GM19035 (cell line): Measurements from ENCODE around the gene HSD17B2.
"Not testable (repeated sequence)": the region's sequence is repeated elsewhere in the genome, so short reads cannot be mapped to it uniquely, and the experiment has no call there.

Experiments used
- ATAC-seq: cut with Tn5 transposase; IDR thresholded peaks from one replicate; pipeline ENCODE4 v1.9.1; 2021; ENCODE audit not compliant: unreplicated experiment

Gene HSD17B2

DNA sequence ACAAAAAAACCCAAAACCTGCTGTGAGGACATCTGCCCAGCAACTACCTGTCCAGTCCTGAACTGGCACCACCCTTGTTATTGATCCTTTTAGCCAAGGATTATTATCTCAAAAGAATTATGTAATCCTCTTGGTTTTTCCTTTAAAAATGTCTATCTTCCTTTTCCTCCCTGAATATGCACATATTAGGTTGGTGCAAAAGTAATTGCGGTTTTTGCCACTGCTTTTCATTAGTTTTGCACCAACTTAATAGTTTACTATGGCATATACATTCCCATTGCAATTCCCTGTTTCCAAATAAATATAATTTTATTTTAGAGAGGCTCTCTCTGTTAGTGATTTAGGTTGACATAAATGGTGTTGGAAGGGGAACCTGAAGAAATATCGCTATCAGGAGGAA is 83.7 kb downstream of the HSD17B2 start:
- no peak for ATAC-seq

DNA sequence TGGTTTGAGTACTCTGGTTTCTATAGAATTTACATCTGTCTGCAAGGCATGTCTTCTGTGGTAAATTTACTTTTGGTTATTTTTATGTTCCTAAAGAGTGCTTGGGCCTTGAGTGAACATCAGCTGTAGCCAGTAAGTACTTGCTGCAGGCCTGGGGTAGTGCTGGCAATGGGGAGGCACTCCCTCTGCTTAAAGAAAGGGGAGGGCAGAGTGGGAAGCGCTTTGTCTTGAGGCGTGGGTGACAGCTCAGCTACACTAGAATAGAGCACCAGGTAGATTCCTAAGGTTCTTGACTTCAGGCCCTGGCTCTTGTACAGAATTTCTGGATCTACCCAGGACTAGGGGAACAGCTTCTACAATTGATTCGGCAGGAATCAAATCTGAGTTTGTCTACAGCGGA is 84.4 kb downstream of the HSD17B2 start:
- no peak for ATAC-seq

DNA sequence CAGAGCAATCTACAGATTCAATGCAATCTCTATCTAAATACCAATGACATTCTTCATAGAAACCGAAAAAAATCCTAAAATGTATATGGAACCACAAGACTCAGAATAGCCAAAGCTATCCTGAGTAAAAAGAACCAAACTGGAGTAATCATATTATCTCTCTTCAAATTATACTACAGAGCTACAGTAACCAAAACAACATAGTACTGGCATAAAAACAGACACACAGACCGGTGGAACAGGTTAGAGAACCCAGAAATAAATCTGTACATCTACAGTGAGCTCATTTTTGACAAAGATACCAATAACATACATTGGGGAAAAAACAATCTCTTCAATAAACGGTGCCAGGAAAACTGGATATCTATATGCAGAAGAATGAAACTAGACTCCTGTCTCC is 89.6 kb downstream of the HSD17B2 start:
- no peak for ATAC-seq

DNA sequence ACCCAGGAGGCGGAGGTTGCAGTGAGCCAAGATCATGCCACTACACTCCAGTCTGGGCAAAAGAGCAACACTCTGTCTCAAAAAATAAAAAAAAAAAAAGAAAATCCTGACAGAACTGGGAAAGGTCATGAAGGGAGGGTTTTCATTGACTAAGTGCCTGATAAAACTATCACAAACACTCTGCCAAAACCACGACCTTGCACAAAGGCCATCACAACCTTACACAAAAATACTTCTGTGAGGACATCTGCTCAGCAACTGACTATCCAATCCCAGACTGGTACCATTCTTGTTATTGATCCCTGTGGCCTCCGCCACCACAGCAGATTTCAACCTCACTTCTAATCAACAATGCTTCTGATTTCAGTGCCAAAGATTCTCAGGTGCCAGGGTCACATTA is 94.8 kb downstream of the HSD17B2 start:
- ATAC-seq = no peak

DNA sequence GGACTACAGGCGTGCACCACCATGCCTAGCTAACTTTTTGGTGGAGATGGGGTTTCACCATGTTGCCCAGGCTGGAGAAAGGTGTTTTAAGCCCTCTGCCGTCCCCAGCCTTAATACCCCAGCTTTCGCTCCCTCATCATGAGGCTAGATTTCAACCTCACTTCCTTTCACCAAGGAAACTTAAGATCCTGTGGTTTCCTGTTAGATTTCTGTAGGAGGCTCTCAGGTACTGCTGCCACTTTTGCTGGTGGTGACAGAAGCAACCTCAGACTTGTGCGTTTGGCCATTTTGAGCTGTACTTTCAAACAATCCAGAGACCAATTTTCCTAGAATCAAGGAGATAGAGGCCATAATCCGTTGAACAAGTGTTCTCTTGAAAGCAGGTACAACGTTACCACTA is 98.7 kb downstream of the HSD17B2 start:
- ATAC-seq = no peak

DNA sequence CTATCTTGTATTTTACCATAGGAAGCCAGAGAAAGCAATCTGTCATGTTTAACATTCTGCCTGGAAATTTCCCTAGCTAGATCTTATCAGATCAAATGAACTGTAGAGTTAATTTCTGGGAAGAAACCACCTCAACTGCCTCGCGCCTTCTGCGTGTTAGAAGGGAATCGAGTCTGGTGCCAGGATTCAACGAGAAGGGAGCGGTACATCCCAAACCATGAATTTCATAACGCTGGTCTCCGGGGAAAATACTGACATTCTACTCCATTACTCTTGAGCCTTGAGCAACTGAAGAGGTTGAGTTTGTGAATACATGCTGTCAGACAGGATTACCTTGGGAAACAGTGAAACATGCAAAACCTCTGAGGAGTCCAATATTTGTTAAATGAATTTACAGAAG is 99.8 kb downstream of the HSD17B2 start:
- ATAC-seq = no peak

DNA sequence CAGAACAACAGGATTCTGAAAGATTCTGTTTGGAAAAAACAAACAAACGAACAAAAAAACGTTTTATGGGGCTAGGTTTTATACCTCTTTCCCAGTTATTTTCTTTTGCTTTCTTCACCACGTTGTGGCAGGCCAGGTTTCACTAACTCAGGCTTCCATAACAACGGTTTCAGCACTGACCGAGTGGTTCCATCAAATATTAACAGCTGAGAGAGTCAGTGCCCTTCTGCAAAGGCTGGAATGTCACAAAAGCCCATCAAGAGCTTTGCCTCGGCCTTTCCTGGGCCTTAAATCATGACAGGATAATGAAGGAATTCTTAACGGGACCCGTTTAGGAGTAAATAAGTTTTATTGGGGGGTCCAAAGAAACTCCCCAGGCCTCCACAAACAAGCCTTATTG is 100.8 kb downstream of the HSD17B2 start:
- ATAC-seq = no peak

DNA sequence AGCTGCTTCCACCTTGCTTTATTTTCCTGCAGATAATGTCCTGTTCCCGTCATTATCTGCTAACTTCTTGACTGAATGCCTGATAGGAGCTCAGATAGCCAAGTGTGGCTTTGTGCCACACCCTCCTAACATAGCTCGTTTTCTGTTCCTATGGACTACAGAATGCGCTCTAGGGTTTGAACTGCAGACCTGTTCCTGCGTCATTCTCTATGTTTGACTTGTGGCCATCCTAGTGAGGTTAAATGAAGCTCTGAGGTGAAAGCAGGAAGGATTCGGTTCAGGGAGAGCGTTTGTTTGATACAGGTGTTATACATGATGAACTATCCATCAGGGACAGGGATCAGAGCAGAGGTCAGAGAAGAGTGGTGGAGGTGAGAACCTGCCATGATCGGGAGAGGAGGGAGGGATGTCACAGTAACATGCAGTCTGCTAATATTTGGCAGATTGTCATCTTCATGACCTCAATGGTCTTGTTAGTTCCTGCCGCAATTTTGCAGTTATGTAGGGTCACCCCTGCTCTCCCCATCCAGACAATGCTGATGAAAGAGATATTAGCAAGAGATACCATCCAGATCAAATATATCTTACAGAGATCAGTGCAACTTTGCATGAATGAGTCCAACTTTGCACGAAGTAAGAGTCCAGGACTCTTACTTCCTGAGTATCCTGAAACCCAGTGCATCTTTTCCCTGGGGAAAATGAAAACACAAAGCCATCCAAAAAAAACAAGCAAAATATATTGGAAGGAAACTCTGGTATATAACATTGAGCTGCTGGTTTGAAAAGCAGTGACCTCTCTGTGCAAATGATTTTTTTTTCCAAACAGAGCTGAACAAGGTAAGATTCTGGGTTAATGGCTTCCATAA is 102.1 kb downstream of the HSD17B2 start:
- no peak for ATAC-seq

DNA sequence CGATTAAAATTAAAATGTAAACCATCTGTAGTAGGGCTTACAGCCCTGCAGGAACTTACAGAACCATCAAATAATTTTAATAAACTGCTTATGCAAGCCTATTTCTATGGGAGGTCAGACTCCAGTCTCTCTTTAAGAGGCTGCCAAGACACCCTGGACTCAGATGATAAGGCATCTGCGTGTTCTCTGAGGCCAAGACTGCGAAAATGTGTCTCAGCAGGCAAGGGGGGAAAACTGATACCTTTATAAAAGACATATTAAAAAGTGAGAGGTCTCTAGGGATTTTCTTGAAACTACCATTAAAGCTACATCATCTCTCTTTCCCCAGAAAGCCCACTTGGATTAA is 102.7 kb downstream of the HSD17B2 start:
- ATAC-seq = no peak

DNA sequence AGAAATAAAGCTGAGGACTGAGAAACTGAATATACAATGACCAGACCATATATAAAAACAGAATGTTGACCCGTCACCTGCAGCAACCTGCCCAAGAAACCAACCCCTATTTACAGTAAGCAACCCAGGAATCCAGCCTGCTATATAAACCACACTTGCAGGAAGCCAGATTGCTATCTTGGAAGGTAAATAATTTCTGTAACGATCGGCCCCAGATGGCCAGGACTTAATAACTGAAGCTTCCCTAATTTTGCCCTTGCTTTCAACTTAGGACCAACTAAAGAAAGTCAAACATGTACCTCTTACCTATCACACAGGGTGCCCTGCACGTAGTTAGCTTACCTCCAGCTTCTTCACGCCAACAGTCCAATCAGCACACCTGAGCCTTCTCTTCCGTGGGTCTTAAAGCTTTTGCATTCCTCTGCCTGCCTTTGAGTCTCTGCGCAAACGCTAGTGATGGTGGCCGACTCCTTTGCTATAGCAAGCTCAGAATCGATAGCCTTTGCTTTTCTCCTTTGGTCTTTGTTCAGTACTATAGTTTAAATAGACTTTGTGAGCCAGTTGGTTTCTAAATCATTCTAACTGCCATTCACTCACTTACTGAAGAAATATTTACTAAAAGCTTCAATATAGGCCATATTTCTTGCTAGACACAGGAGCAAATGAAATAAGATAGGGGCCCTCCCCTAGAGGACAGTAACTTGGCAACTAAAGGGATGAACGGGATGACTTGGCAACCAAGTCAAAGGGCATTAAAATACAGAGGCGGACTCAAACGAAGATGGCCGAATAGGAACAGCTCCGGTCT is 103.6 kb downstream of the HSD17B2 start:
- ATAC-seq = no peak

DNA sequence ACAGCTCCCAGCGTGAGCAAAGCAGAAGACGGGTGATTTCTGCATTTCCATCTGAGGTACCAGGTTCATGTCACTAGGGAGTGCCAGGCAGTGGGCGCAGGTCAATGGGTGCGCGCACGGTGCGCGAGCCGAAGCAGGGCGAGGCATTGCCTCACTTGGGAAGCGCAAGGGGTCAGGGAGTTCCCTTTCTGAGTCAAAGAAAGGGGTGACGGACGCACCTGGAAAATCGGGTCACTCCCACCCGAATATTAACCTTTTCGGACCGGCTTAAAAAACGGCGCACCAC is 104.2 kb downstream of the HSD17B2 start:
- ATAC-seq = not testable (repeated sequence)

DNA sequence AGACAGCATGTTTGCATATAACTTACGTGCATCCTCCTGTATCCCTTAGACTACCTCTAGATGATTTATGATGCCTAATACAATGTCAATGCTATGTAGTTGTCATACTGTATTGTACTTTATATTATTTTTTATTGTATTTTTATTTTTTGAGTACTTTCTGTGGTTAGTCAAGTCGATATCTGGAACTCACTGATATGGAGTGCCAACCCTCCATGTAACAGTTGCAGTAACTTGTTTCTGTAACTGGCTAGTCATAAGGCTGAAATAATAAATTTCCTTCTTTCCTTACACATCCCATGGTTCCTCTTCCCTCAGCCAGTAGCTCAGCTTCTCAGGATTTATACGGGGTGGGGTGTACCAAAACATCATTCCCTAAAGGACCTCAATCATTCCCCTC is 111.5 kb downstream of the HSD17B2 start:
- ATAC-seq = no peak

DNA sequence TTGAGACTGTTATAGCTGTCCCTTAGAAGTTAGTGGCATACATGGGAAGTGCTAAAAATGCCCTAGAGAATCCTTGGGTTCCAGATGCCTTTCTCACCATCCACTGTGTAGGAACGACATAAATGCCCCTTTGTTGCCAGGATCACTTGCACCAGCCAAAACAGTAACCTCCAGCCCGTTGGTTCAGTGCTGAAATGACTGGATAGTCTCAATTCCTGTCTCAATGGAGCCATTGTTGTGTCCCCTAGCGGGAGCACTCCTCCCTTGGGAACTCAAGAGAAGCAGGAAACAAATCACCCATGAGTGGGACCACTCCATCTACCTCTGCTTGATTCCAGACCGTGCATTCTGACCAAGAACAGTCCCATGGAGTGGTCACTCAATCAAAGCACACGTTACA is 111.9 kb downstream of the HSD17B2 start:
- ATAC-seq = no peak

DNA sequence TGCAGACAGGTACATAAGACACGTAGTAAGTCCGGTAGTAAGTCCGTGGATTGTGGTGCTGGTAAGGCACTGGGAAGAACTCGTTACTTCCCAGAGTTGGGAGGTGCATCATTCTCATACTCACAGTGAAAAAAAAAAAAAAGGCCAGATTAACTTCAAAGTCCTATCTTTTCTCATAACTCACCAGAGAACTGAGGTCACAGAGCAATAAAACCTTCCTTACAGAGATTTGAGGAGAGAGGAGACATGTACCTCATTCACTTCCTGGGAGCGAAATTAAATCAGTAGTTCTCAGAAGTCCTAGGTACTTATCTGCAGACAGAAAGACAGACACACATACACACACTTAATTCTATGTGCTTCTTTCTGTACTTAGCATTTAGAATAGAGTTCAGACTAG is 112.5 kb downstream of the HSD17B2 start:
- no peak for ATAC-seq
